ENCODE measurements around the gene STAC3.

The STAC3 gene

GRCh38 chr12:57213763-57214397, 37.1 kb downstream of the STAC3 start:
- TF ChIP-seq, protein P1, sequence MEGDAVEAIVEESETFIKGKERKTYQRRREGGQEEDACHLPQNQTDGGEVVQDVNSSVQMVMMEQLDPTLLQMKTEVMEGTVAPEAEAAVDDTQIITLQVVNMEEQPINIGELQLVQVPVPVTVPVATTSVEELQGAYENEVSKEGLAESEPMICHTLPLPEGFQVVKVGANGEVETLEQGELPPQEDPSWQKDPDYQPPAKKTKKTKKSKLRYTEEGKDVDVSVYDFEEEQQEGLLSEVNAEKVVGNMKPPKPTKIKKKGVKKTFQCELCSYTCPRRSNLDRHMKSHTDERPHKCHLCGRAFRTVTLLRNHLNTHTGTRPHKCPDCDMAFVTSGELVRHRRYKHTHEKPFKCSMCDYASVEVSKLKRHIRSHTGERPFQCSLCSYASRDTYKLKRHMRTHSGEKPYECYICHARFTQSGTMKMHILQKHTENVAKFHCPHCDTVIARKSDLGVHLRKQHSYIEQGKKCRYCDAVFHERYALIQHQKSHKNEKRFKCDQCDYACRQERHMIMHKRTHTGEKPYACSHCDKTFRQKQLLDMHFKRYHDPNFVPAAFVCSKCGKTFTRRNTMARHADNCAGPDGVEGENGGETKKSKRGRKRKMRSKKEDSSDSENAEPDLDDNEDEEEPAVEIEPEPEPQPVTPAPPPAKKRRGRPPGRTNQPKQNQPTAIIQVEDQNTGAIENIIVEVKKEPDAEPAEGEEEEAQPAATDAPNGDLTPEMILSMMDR (IDR thresholded peaks at IDR 0.05; ENCODE audit: low read depth, low read length) = no peak
- H3K4me3 ChIP-seq (ENCODE audit: low read depth, low read length) = no peak overlapping the region
- in situ Hi-C loops (cut with HindIII; ENCODE audit: low sequenced_read_pairs) = no loop called here
- DNase-seq (ENCODE audit: low read depth, low spot score) = no peak

- H3K4me3 ChIP-seq (ENCODE audit: low read depth, low read length) = no peak overlapping the region
- in situ Hi-C loops (cut with HindIII; ENCODE audit: low sequenced_read_pairs) = no loop called here
- TF ChIP-seq, protein P1 (IDR thresholded peaks at IDR 0.05; ENCODE audit: low read depth, low read length) = peak; percentile 98
- DNase-seq (ENCODE audit: low read depth, low spot score) = peak; percentile 81
Observed at GRCh38 chr12:57213058-57213715, 37.8 kb downstream of the STAC3 start.

- in situ Hi-C loops (cut with HindIII; ENCODE audit: low sequenced_read_pairs) = no loop called here
- DNase-seq (ENCODE audit: low read depth, low spot score) = no peak
- no peak overlapping the region for H3K4me3 ChIP-seq (ENCODE audit: low read depth, low read length)
- TF ChIP-seq, protein P1 (IDR thresholded peaks at IDR 0.05; ENCODE audit: low read depth, low read length) = no peak
Observed at GRCh38 chr12:57212701-57213057, 38.3 kb downstream of the STAC3 start.

GRCh38 chr12:57211791-57212700, 38.9 kb downstream of the STAC3 start:
- in situ Hi-C loops (cut with HindIII; ENCODE audit: low sequenced_read_pairs) = no loop called here
- no peak for DNase-seq (ENCODE audit: low read depth, low spot score)
- TF ChIP-seq, protein P1 (IDR thresholded peaks at IDR 0.05; ENCODE audit: low read depth, low read length) = no peak
- no peak overlapping the region for H3K4me3 ChIP-seq (ENCODE audit: low read depth, low read length)

DNA sequence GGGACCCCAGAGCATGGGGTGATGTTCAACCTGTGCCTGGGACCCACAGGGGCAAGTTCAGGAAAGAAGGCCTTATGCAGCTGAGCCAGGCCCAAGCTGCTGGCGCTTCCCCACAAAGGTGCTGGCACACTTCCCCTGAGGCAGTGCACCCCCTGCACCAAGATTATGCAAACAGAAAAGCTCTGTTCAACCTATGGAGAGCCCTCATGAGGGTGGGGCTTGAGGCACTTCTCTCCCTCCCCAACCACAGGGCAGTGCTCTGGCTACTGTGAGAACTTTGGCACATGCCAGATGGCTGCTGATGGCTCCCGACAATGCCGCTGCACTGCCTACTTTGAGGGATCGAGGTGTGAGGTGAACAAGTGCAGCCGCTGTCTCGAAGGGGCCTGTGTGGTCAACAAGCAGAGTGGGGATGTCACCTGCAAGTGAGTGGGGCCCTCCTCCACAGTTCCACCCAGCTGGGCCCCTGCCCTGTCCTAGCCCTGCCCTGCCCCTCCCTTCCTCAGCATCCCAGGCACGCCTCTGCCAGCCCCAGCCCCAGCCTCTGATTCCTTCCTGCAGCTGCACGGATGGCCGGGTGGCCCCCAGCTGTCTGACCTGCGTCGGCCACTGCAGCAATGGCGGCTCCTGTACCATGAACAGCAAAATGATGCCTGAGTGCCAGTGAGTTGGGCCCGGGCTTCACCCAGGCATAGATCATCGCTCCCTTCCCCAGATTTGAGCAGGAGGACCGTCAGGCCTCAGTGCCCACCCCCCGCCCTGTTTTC, 39.9 kb downstream of the STAC3 start:
- DNase-seq (ENCODE audit: low read depth, low spot score) = no peak
- in situ Hi-C loops (cut with HindIII; ENCODE audit: low sequenced_read_pairs) = no loop called here
- no peak overlapping the region for H3K4me3 ChIP-seq (ENCODE audit: low read depth, low read length)
- TF ChIP-seq, protein P1 (IDR thresholded peaks at IDR 0.05; ENCODE audit: low read depth, low read length) = no peak

- H3K4me3 ChIP-seq (ENCODE audit: low read depth, low read length) = no peak overlapping the region
- TF ChIP-seq, protein P1 (IDR thresholded peaks at IDR 0.05; ENCODE audit: low read depth, low read length) = no peak
- DNase-seq (ENCODE audit: low read depth, low spot score) = no peak
- in situ Hi-C loops (cut with HindIII; ENCODE audit: low sequenced_read_pairs) = no loop called here
Observed at GRCh38 chr12:57210461-57210860, 40.5 kb downstream of the STAC3 start.

Data from astrocyte of the spinal cord (primary cell).